ENCODE measurements around the gene PRKCG.

Gene PRKCG

GRCh38 chr19:53864308-53864836 lies 17.6 kb upstream of the PRKCG start:
- H3K27ac ChIP-seq = peak overlapping the region; percentile 83
- no peak for TF ChIP-seq CTCF (conservative IDR thresholded peaks at IDR 0.05)

- TF ChIP-seq CTCF (conservative IDR thresholded peaks at IDR 0.05) = no peak
- H3K27ac ChIP-seq = peak overlapping the region; percentile 21; the same call in 1 of the 2 replicates
Observed at GRCh38 chr19:53865523-53865917, 16.5 kb upstream of the PRKCG start.

GRCh38 chr19:53865918-53866864 lies 15.8 kb upstream of the PRKCG start:
- no peak for TF ChIP-seq CTCF (conservative IDR thresholded peaks at IDR 0.05)
- H3K27ac ChIP-seq = peak overlapping the region; percentile 21; the same call in 1 of the 2 replicates

GRCh38 chr19:53866865-53867224 lies 15.2 kb upstream of the PRKCG start:
- peak overlapping the region; percentile 21; the same call in 1 of the 2 replicates for H3K27ac ChIP-seq
- no peak for TF ChIP-seq CTCF (conservative IDR thresholded peaks at IDR 0.05)

- TF ChIP-seq CTCF (conservative IDR thresholded peaks at IDR 0.05) = no peak
- peak within 1 kb of the TSS; percentile 96 for H3K27ac ChIP-seq
Observed at GRCh38 chr19:53867225-53868090, 14.5 kb upstream of the PRKCG start, which contains the start of gene MYADM. Gene MYADM (plus strand): TSS chr19:53867883. CDS start chr19:53873530, 5,647 bp downstream.

- no peak for TF ChIP-seq CTCF (conservative IDR thresholded peaks at IDR 0.05)
- H3K27ac ChIP-seq = peak overlapping the region; percentile 96
Observed at GRCh38 chr19:53868091-53868891, 13.7 kb upstream of the PRKCG start.

All from VCaP (cell line).